ENCODE data around the gene SLC35F1. TPM values are rescaled to one million over a fixed set of nuclear protein-coding genes. Genes with fewer than 3 reads are reported as not detected.

The SLC35F1 gene
- total RNA-seq, 1 donor from 2014 or later: not detected

GRCh38 chr6:118269659-118270058, 362.6 kb downstream of the SLC35F1 start:
- TF ChIP-seq CTCF (conservative IDR thresholded peaks at IDR 0.05; ENCODE audit: low read depth, low read length): no peak
- no peak for DNase-seq (ENCODE audit: low read depth)
- H3K4me3 ChIP-seq (ENCODE audit: low read depth, low read length): no peak overlapping the region

GRCh38 chr6:118277631-118278030, 370.6 kb downstream of the SLC35F1 start:
- H3K4me3 ChIP-seq (ENCODE audit: low read depth, low read length): no peak overlapping the region
- DNase-seq (ENCODE audit: low read depth): no peak
- TF ChIP-seq CTCF (conservative IDR thresholded peaks at IDR 0.05; ENCODE audit: low read depth, low read length): no peak

- H3K4me3 ChIP-seq (ENCODE audit: low read depth, low read length): no peak overlapping the region
- DNase-seq (ENCODE audit: low read depth): no peak
- TF ChIP-seq CTCF (conservative IDR thresholded peaks at IDR 0.05; ENCODE audit: low read depth, low read length): no peak
These were observed 373.1 kb downstream of the SLC35F1 start for GRCh38 chr6:118280210-118280609.

- no peak for TF ChIP-seq CTCF (conservative IDR thresholded peaks at IDR 0.05; ENCODE audit: low read depth, low read length)
- DNase-seq (ENCODE audit: low read depth): no peak
- H3K4me3 ChIP-seq (ENCODE audit: low read depth, low read length): no peak overlapping the region
These were observed 374.2 kb downstream of the SLC35F1 start for GRCh38 chr6:118281291-118281690.

- TF ChIP-seq CTCF (conservative IDR thresholded peaks at IDR 0.05; ENCODE audit: low read depth, low read length): peak; percentile 86
- H3K4me3 ChIP-seq (ENCODE audit: low read depth, low read length): no peak overlapping the region
- no peak for DNase-seq (ENCODE audit: low read depth)
These were observed 376.7 kb downstream of the SLC35F1 start for GRCh38 chr6:118283766-118284165.

- peak; percentile 66 for TF ChIP-seq CTCF (conservative IDR thresholded peaks at IDR 0.05; ENCODE audit: low read depth, low read length)
- no peak overlapping the region for H3K4me3 ChIP-seq (ENCODE audit: low read depth, low read length)
- no peak for DNase-seq (ENCODE audit: low read depth)
These were observed 377.8 kb downstream of the SLC35F1 start for GRCh38 chr6:118284736-118285360.

GRCh38 chr6:118285791-118286190, 378.7 kb downstream of the SLC35F1 start:
- no peak for DNase-seq (ENCODE audit: low read depth)
- no peak for TF ChIP-seq CTCF (conservative IDR thresholded peaks at IDR 0.05; ENCODE audit: low read depth, low read length)

More at GRCh38 chr6:118285791-118286190, 378.7 kb downstream of the SLC35F1 start:
- no peak overlapping the region for H3K4me3 ChIP-seq (ENCODE audit: low read depth, low read length)

All from epithelial cell of proximal tubule (primary cell).